Vagina (tissue), 2 donors: ENCODE results near the gene B3GNT2. TPM values are rescaled to one million over a fixed set of nuclear protein-coding genes. Genes with fewer than 3 reads are reported as not detected.
"Not testable (repeated sequence)": the region's sequence is repeated elsewhere in the genome, so short reads cannot be mapped to it uniquely, and the experiment has no call there.

ENCODE experiments used
- DNase-seq, 2 donors: peaks; one replicate each; pipeline ENCODE4 v3.0.0-alpha.2; 2017; ENCODE audit errors: extremely low spot score in 2 of 2
- H3K27ac ChIP-seq: fragments of 200-600 bp; sonication (generic); one replicate; pipeline ENCODE4 v1.5.1; 2019
- H3K27me3 ChIP-seq: fragments of 200-600 bp; sonication (generic); one replicate; pipeline ENCODE4 v1.5.1; 2019
- H3K36me3 ChIP-seq, 2 donors: fragments of 200-600 bp; sonication (generic); one replicate each; pipeline ENCODE4 v1.5.1; 2017 to 2019
- H3K4me1 ChIP-seq: fragments of 200-600 bp; sonication (generic); one replicate; pipeline ENCODE4 v1.5.1; 2019
- H3K4me3 ChIP-seq, 2 donors: fragments of 200-600 bp; sonication (generic); 1 replicate in 1 of 2; 2 replicates in 1 of 2; pipeline ENCODE4 v1.5.1; 2016 to 2019
- H3K9me3 ChIP-seq: fragments of 200-600 bp; sonication (generic); one replicate; pipeline ENCODE4 v1.5.1; 2019
- POLR2A ChIP-seq, 2 donors: fragments of 450-650 bp; IDR thresholded peaks; one replicate each; pipeline ENCODE4 v1.6.1; 2017; ENCODE audit warnings: antibody characterized with exemption in 2 of 2, mild to moderate bottlenecking in 2 of 2, moderate library complexity in 2 of 2
- POLR2AphosphoS5 ChIP-seq, 2 donors: sonication (generic); formaldehyde crosslinking; IDR thresholded peaks; one replicate each; pipeline ENCODE4 v1.9.0; 2017; ENCODE audit warnings: antibody characterized with exemption in 2 of 2, mild to moderate bottlenecking in 2 of 2, low read depth in 1 of 2; ENCODE audit not compliant: insufficient read depth in 1 of 2
- intact Hi-C: fragments of 100-400 bp; cut with DNase I; formaldehyde crosslinking; loops from one replicate; pipeline ENCODE4 v1.15.1; 2023
- total RNA-seq: library from RNA; depleted of rRNA; stranded (reverse); fragments of >200 nt; gene quantifications from one replicate; pipeline ENCODE4 v1.2.3, GENCODE V29; 2016
- TF ChIP-seq, protein P1 (sequence below), 3 experiments: fragments of 450-650 bp in 2 of 3; fragments of 200-600 bp in 1 of 3; sonication (generic) in 1 of 3; IDR thresholded peaks; one replicate each; pipeline ENCODE4 v1.5.1; 2017 to 2019; ENCODE audit warnings: antibody characterized with exemption in 3 of 3, mild to moderate bottlenecking in 2 of 3, moderate library complexity in 2 of 3

B3GNT2 gene
- total RNA-seq, 1 donor from 2014 or later = 18.9 TPM

- intact Hi-C loops = loop anchor here (5.0 kb wide), 2 partner anchors 272 to 573 kb away; no protein-coding TSS in a partner anchor
- no peaks in the 10 kb centered on the region for H3K9me3 ChIP-seq
Measured at GRCh38 chr2:62194558-62195420, 1.1 kb upstream of the B3GNT2 start.

DNA sequence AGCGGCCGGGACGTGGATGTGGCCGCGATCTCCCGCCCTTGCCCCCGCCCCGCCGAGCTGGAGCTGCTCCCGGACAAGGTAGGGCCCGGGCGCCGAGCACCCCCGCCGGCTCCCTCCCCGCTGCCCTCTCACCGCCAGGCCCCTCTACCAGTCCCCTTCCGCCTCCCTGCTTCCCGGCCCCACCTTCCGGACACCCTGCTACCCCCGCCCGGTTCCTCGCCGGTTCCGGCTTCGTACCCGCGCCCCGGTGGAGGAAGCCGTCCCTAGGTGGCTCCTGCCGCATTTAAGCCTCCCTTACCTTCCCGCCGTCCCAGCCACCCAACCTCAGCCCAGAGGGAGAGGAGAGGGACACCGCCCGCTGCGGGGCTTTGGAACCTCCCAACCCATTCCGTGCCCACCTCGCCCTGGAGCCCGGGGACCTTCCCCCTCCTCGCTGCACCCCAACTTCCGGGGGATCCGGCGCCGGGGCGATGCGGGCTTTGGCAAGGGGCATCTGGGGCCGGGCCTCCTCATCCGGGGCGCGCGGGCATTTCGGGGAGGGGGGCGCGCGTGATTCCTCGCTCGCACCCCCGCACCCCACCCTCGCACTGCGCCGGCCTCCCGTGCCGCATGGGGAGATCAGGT is 475 bp downstream of the B3GNT2 start:
- no peaks in the 10 kb centered on the region for H3K36me3 ChIP-seq

More at GRCh38 chr2:62194558-62195420, 1.1 kb upstream of the B3GNT2 start:
- H3K4me1 ChIP-seq = peaks cover 32% of the 10 kb centered on the region
- H3K36me3 ChIP-seq = no peaks in the 10 kb centered on the region
- no peak for TF ChIP-seq POLR2A (IDR thresholded peaks at IDR 0.05)
- TF ChIP-seq, protein P1, sequence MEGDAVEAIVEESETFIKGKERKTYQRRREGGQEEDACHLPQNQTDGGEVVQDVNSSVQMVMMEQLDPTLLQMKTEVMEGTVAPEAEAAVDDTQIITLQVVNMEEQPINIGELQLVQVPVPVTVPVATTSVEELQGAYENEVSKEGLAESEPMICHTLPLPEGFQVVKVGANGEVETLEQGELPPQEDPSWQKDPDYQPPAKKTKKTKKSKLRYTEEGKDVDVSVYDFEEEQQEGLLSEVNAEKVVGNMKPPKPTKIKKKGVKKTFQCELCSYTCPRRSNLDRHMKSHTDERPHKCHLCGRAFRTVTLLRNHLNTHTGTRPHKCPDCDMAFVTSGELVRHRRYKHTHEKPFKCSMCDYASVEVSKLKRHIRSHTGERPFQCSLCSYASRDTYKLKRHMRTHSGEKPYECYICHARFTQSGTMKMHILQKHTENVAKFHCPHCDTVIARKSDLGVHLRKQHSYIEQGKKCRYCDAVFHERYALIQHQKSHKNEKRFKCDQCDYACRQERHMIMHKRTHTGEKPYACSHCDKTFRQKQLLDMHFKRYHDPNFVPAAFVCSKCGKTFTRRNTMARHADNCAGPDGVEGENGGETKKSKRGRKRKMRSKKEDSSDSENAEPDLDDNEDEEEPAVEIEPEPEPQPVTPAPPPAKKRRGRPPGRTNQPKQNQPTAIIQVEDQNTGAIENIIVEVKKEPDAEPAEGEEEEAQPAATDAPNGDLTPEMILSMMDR (IDR thresholded peaks at IDR 0.05) = no peak
- no peak for TF ChIP-seq POLR2AphosphoS5 (IDR thresholded peaks at IDR 0.05; ENCODE audit: insufficient read depth in 1 of 2, low read depth in 1 of 2)
- H3K4me3 ChIP-seq = peak overlapping the region; percentile 93 to 94
- peak overlapping the region; percentile 97 for H3K27ac ChIP-seq
- no peak for DNase-seq
- H3K27me3 ChIP-seq = no peaks in the 10 kb centered on the region

DNA sequence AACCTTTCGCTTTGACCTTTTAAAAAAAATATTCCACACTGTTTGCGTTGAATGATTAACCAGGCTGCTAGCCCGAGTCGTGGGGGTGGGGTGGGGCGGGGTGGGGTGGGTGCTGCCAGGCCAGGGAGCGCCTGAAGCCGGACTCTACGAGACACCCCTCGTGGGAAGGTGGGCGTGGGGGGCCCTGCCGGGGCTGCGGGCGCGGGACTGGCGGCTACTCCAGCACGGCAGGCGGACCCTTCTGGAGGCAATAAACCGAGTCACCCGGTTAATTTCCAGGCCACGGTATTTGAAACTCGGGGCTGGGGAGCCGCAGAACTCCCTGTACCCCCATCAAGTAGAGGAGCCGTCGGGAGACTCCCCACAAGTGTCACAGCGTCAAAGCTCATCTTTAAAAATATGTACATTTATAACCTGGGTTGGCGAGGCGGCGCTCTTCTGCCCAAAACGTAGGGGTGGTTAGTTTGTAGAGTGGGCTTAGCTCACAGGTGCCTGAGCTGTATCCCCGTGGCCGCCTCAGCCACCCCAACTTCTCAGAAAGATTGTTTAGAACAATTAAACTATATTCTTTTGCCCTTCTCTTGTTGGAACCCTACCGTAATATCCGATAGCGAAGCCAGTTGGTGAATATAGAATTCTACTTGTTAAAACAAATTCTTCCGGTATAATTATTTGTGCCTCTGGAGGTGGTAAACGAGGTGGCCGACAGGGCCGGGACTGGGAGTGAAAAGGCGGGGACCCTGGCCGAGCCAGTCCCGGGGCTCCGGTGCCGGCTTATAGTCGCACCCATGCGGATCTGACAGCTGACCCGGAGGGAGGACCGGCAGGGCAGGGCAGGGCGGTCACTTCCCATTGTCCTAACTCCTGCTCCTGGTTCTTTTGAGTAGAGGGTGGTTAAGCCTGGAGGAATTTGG is 1.4 kb downstream of the B3GNT2 start:
- no peak for DNase-seq
- TF ChIP-seq POLR2AphosphoS5 (IDR thresholded peaks at IDR 0.05; ENCODE audit: insufficient read depth in 1 of 2, low read depth in 1 of 2) (peak in 1 of 2 donors; percentile 45), POLR2A (IDR thresholded peaks at IDR 0.05) (no peak)
- TF ChIP-seq, protein P1 (IDR thresholded peaks at IDR 0.05) = no peak
- H3K27ac ChIP-seq = peak overlapping the region; percentile 97
- peak overlapping the region; percentile 93 to 94 for H3K4me3 ChIP-seq
- H3K36me3 ChIP-seq = no peaks in the 10 kb centered on the region
- intact Hi-C loops = loop anchor here (5.0 kb wide), 2 partner anchors 275 to 570 kb away; no protein-coding TSS in a partner anchor
- no peaks in the 10 kb centered on the region for H3K9me3 ChIP-seq
- H3K27me3 ChIP-seq = no peaks in the 10 kb centered on the region
- H3K4me1 ChIP-seq = peaks cover 50% of the 10 kb centered on the region

More for the DNA sequence above, 475 bp downstream of the B3GNT2 start:
- TF ChIP-seq, protein P1 (IDR thresholded peaks at IDR 0.05) = no peak
- peak in 1 of 2 donors; percentile 52 for TF ChIP-seq POLR2AphosphoS5 (IDR thresholded peaks at IDR 0.05; ENCODE audit: insufficient read depth in 1 of 2, low read depth in 1 of 2)
- Histone ChIP-seq H3K4me1 (peaks cover 45% of the 10 kb centered on the region), H3K4me3 (peak overlapping the region; percentile 93 to 94), H3K9me3 (no peaks in the 10 kb centered on the region), H3K27me3 (no peaks in the 10 kb centered on the region), H3K27ac (peak overlapping the region; percentile 97)
- intact Hi-C loops = loop anchor here (5.0 kb wide), 2 partner anchors 274 to 571 kb away; no protein-coding TSS in a partner anchor
- no peak for DNase-seq

- no peaks in the 10 kb centered on the region for H3K36me3 ChIP-seq
- TF ChIP-seq POLR2A (IDR thresholded peaks at IDR 0.05) = no peak
- no peak for TF ChIP-seq POLR2AphosphoS5 (IDR thresholded peaks at IDR 0.05; ENCODE audit: insufficient read depth in 1 of 2, low read depth in 1 of 2)
- TF ChIP-seq, protein P1 (IDR thresholded peaks at IDR 0.05) = no peak
- peak overlapping the region; percentile 97 for H3K27ac ChIP-seq
- peak overlapping the region; percentile 93 to 94 for H3K4me3 ChIP-seq
- H3K9me3 ChIP-seq = no peaks in the 10 kb centered on the region
- intact Hi-C loops = loop anchor here (2.0 to 5.0 kb wide), 3 partner anchors 21 to 569 kb away; no protein-coding TSS in a partner anchor
- H3K4me1 ChIP-seq = peaks cover 57% of the 10 kb centered on the region
- H3K27me3 ChIP-seq = no peaks in the 10 kb centered on the region
- DNase-seq = no peak
Measured at GRCh38 chr2:62197925-62198633, 2.2 kb downstream of the B3GNT2 start.

GRCh38 chr2:62198854-62199253 is 2.9 kb downstream of the B3GNT2 start:
- not testable (repeated sequence) for H3K27me3 ChIP-seq, H3K36me3 ChIP-seq, H3K9me3 ChIP-seq, H3K27ac ChIP-seq, DNase-seq, H3K4me3 ChIP-seq
- intact Hi-C loops = loop anchor here (2.0 to 5.0 kb wide), 3 partner anchors 20 to 568 kb away; no protein-coding TSS in a partner anchor
- H3K4me1 ChIP-seq = peaks cover 57% of the 10 kb centered on the region
